NCI-H2107 treated with DMSO at 0.1 percent for 48 hours (cell line): ENCODE data around the gene JARID2.

Experiments used
- DNase-seq: peaks from one replicate; lab custom pipeline; 2025; ENCODE audit not compliant: unreplicated experiment; lab: John Stamatoyannopoulos, UW

Gene JARID2

DNA sequence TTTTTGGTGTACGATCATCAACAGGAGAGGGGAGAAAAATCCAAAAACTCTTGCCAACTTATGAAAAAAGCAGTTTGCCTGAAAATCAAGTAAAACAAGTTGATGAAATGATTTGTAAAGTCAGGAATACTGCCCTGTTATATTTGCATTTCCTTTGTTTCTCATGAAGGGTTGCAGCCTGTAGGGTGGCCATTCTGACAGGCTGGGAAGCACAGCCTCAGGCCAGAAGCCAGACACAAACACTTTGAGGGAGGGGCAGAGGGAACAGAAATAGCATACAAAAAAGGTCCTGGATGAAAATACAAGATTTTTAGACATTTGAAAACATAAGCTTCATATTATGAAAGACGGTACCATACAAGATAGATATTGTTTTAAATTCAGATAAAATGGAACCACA is 307.2 kb downstream of the JARID2 start:
- DNase-seq, result no peak

DNA sequence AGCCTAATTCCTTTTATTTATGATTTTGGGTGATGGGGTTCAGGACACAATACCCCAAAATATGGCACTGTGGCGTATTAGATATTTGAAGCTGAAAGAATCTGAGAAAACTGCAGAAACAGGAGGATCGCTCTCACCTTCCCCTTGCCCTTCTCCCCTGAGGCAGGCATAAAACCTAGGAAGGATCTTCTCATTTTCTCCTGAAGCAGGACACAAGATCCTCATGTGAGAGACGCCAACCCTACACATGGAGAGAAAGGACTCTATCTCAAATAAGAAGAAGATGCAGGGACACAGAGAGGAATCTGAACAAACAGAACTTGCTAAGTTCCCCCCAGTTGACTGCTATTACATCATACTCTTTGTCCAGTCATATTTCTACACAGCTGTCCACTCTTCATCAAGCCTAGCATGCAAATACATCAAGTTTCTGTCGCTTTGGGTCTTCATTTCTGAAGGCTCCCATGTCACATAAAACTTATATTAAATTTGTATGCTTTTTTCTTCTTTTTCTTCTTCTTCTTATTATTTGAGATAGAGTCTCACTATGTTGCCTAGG is 307.9 kb downstream of the JARID2 start:
- no peak for DNase-seq

DNA sequence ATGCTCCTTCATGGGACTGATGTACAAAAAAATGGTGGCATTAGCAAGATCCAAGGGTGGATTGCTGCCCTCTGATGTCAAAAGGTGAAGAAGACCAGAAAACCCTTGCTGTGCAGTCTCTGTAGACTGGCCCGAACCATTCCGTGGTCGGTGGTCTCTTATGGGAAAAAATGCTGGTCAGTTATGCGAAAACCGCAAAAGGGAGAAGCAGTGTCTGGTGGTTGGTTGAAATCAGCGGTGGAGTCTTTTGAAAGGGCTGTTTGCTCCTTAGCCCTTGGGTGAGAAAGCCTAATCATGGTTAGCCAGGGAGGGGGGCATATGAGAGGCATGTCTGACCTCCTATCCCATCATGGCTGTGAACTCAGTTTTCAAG is 308.8 kb downstream of the JARID2 start:
- DNase-seq, result no peak

DNA sequence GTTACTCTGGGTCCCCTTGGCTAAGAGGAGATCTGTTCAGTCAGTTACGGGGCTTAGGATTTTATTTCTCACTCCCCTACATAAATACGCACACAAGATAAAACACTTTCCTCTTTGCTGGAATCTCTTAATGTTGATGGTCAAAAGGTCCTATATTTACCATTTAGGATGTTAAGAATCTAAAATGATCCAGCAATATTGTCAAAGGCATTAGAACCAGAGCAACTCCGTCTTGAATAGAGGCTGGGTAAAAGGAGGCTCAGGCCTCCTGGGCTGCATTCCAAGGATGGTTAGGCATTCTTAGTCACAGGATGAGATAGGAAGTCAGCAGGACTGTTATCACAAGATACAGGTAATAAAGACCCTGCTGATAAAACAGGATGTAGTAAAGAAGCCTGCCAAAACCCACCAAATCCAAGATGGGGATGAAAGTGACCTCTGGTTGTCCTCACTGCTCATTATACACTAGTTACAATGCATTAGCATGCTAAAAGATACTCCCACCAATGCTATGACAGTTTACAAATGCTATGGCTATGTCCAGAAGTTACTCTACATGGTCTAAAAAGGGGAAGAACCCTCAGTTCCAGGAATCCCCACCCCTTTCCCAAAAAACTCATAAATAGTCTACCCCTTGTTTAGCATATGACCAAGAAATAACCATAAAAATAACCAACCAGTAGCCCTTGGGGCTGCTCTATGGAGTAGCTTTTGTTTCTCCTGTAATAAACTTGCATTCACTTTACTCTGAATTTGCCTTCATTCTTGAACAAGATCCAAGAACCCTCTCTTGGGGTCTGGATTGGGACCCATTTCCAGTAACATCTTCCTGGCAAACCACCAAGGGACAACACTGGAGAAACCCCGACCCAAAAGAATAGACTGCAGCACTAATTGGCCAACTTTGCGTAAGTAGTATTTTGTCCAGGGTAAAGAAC is 309.5 kb downstream of the JARID2 start:
- no peak for DNase-seq

DNA sequence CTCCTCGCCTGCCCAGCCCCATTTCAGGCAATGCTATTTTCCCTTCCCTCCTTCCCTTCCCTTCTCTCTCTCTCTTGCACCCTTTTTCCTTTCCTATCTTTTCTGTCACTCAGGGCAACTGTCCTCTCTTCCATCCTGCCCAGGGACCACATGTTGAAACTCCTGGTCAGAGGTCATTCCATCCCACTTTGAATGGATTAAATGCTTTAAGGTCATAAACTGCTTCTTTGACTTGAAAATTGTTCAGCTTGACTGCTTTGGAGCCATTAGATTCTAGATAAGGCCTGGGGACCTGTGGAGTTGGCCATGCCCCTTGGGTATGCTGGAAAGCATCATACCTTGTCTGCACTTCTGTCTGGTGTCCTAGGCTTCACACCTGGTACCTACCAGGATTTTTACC is 310.8 kb downstream of the JARID2 start:
- no peak for DNase-seq

DNA sequence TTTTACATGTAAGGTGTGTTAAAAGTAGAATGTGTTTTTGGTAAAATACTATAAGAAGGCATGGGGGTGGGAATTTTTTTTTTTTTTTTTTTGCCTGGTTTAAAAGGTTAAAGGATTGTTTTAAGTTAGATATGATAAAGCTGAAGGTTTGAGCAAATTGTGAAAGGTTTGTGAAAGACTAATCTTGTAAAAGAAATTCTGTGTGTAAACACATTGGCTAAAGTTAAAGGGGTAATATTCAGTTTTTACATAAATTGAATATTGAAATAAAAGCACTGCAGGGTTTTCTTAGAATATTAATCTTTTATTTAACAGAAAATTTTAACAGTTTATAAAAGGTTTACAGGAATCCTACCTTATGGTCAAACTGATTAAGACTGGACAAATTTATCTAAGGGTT is 311.3 kb downstream of the JARID2 start:
- DNase-seq, result no peak

DNA sequence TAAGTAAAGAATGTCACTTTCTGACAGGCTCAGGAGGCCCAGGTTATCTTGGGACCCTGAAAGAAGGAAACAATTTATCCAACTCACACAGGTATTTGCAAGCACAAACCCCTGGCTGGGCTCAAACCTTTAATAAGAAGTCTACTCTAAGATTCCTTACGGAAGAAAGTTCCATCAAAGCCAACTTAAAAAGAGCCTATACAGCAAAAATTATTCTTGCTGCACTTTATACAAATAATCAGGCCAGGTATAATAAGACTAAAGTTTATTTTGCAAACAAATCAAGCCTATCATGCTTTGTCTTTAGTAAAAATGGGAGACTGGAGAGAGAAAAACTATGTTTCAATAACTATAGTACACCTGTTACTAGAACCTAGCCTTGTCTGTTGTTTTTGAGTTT is 314.8 kb downstream of the JARID2 start:
- no peak for DNase-seq

DNA sequence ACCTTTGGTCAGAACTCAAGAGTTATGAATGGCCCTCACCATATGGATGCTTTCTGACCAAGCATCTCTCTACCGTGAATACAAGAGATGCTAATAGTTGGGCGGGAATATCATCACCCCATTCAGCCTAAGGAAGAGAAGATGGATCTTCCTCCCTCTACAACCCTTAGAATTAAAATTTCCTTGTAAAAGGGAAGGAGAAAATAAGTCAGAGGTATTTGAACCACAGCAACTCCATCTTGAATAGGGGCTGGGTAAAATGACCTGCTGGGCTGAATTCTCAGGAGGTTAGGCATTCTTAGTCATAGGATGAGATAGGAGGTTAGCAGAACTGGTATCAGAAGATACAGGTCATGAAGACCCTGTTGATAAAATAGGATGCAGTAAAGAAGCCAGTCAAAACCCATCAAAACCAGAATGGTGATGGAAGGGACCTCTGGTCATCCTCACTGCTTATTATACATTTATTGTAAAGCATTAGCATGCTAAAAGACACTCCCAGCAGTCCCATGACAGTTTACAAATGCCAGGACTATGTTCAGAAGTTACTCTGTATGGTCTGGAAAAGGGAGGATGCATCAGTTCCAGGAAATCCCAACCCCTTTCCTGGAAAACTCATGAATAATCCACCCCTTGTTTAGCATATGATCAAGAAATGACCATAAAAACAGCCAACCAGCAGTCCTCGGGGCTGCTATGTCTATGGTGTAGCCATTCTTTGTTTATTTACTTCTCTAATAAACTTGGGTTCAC is 315.8 kb downstream of the JARID2 start:
- DNase-seq, result no peak

DNA sequence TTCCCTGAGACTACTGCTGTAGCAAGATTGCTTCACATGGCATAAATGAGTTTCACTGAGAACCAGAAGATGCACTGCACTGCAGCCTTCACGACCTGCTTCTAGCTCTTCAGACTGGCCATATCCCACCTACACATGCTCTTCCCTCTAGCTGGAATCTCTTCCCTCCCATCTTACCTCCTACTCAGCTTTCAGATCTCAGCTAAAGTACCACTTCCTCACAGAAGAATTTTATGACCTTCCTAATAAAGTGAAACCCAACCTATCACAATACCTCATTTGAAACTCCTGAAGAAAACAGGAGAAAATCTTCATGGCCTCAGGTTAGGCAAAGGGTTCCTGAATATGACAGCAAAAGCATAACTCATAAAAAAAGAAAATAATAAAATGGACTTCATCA is 317.1 kb downstream of the JARID2 start:
- no peak for DNase-seq

DNA sequence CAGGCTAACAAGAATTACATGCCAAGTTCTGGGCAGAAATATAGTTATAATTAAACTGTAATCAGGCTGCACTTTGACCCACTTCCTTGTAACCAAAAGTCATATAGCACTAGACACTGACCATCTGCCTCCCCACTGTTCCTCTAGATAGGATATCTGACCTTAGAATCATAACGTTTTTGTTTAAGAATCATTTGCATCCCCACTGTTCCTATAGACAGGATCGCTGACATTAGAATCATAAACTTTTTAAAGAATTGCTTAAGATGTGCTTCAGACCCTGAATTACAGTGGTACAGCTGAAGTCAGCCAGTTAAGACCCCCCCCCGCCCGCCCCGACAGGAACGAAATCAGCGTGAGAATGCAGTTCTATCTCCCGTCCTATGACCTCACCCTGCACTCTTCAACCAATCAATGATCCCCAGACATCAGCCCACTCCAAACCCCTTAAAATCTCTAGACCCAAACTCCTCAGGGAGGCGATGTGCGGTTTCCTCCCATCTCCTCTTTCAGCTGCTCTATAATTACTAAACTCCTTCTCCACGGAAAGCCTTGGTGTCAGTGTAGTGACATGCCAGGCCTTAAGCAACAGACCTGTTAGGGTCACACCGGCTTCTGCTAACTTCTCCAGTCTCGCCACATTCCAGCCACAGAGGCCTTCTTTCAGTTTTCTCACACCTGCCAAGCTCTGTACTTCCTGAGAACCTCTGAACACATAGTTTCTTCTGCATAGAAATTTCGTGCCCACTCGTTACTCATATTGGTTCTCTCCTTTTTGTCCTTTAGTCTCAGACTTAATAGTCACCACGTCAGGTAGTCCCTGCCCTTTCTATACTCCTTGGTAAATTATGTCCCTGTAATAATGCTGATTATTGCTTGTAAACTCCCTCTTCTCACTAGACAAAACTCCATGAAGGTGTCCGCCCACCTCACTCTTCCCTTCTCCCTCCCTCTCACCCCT is 323.4 kb downstream of the JARID2 start:
- DNase-seq, result no peak

DNA sequence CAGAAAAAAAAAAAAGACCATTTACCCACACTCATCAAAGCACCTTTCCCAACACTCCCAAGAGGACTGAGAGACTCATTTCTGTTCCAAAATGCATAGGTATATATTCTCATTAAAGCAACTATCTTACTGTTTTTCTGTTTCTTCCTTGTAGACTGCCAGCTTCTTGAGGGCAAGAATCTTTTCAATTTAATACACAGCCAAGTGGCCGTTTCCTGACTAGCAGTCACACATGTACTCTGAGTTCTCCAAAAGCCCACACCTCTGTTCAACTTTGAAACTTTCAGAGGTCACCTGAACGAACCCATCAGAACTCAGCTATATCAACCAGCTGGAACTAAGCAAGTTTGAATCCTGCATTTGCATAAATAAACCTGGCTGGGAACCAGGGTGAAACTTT is 324.3 kb downstream of the JARID2 start:
- DNase-seq, result no peak
